WTC11 (cell line): ENCODE results near the gene EP400.

ENCODE experiments used
- ATF2 ChIP-seq: sonication (generic); formaldehyde crosslinking; IDR thresholded peaks from 2 replicates; pipeline ENCODE4 v1.8.1; 2022; ENCODE audit warnings: low read depth, missing genetic modification reagents, borderline replicate concordance
- CREM ChIP-seq: sonication (generic); formaldehyde crosslinking; IDR thresholded peaks from 2 replicates; pipeline ENCODE4 v1.8.1; 2022; ENCODE audit warnings: mild to moderate bottlenecking, missing genetic modification reagents, moderate library complexity
- CTCF ChIP-seq: fragments of 200-600 bp; IDR thresholded peaks from 2 replicates; pipeline ENCODE4 v1.8.0; 2022; ENCODE audit warnings: antibody characterized with exemption
- E2F4 ChIP-seq: sonication (generic); formaldehyde crosslinking; IDR thresholded peaks from 2 replicates; pipeline ENCODE4 v1.8.1; 2022; ENCODE audit warnings: low read depth, mild to moderate bottlenecking, moderate library complexity, missing genetic modification reagents, borderline replicate concordance
- ELF4 ChIP-seq: sonication (generic); formaldehyde crosslinking; IDR thresholded peaks from 2 replicates; pipeline ENCODE4 v1.8.1; 2022; ENCODE audit warnings: low read depth, mild to moderate bottlenecking, moderate library complexity, missing genetic modification reagents
- ESRRA ChIP-seq: sonication (generic); formaldehyde crosslinking; IDR thresholded peaks from 2 replicates; pipeline ENCODE4 v1.8.1; 2022; ENCODE audit warnings: mild to moderate bottlenecking, missing genetic modification reagents, borderline replicate concordance
- FOXP4 ChIP-seq: sonication (generic); formaldehyde crosslinking; IDR thresholded peaks from 2 replicates; pipeline ENCODE4 v1.8.0; 2022; ENCODE audit warnings: mild to moderate bottlenecking, missing genetic modification reagents
- IRF2 ChIP-seq: sonication (generic); formaldehyde crosslinking; IDR thresholded peaks from 2 replicates; pipeline ENCODE4 v1.8.0; 2022; ENCODE audit warnings: low read depth, missing genetic modification reagents, borderline replicate concordance
- PRDM15 ChIP-seq: sonication (generic); formaldehyde crosslinking; IDR thresholded peaks from 2 replicates; pipeline ENCODE4 v1.8.0; 2022; ENCODE audit warnings: missing genetic modification reagents
- TEAD4 ChIP-seq: sonication (generic); formaldehyde crosslinking; IDR thresholded peaks from 2 replicates; pipeline ENCODE4 v1.8.0; 2022; ENCODE audit warnings: mild to moderate bottlenecking, missing genetic modification reagents

- TF ChIP-seq CTCF (no peak), TEAD4 (CRISPR knock-in tag) (no peak), CREM (CRISPR knock-in tag) (no peak), IRF2 (CRISPR knock-in tag) (no peak), ELF4 (CRISPR knock-in tag) (no peak), PRDM15 (CRISPR knock-in tag) (no peak), ESRRA (CRISPR knock-in tag) (no peak), FOXP4 (CRISPR knock-in tag) (no peak), ATF2 (CRISPR knock-in tag) (no peak), E2F4 (CRISPR knock-in tag) (no peak)
Observed at GRCh38 chr12:132083614-132083940, 133.8 kb downstream of the EP400 start.
